ENCODE measurements around the gene NAALADL2. TPM values are rescaled to one million over a fixed set of nuclear protein-coding genes. Genes with fewer than 3 reads are reported as not detected.

The NAALADL2 gene
- total RNA-seq, 4 donors from 2014 or later: 0.36 to 9.2 (median 0.63) TPM

GRCh38 chr3:175484666-175485065 lies 625.5 kb downstream of the NAALADL2 start:
- Histone ChIP-seq H3K4me1 (no peaks in the 10 kb centered on the region), H3K36me3 (no peaks in the 10 kb centered on the region), H3K27me3 (no peaks in the 10 kb centered on the region), H3K9me3 (no peaks in the 10 kb centered on the region), H3K27ac (no peak overlapping the region), H3K4me3 (no peak overlapping the region)
- no peak for ATAC-seq
- intact Hi-C loops (cut with DNase I; ENCODE audit: low total_unique reads): no loop called here
- DNase-seq: no peak
- TF ChIP-seq CTCF (IDR thresholded peaks at IDR 0.05 in 4 of 5, conservative IDR thresholded peaks at IDR 0.05 in 1 of 5) (no peak), POLR2A (IDR thresholded peaks at IDR 0.05) (no peak)
- in situ Hi-C loops (cut with MboI; ENCODE audit: low sequenced_read_pairs in 4 of 4): no loop called here

- Histone ChIP-seq H3K9me3 (no peaks in the 10 kb centered on the region), H3K4me1 (no peaks in the 10 kb centered on the region), H3K4me3 (no peak overlapping the region), H3K27ac (no peak overlapping the region), H3K27me3 (no peaks in the 10 kb centered on the region), H3K36me3 (no peaks in the 10 kb centered on the region)
- no peak for DNase-seq
- TF ChIP-seq POLR2A (IDR thresholded peaks at IDR 0.05): no peak
- no peak for TF ChIP-seq CTCF (IDR thresholded peaks at IDR 0.05 in 4 of 5, conservative IDR thresholded peaks at IDR 0.05 in 1 of 5)
- in situ Hi-C loops (cut with MboI; ENCODE audit: low sequenced_read_pairs in 4 of 4) (no loop called here), intact Hi-C loops (cut with DNase I; ENCODE audit: low total_unique reads) (no loop called here)
- ATAC-seq: no peak
Measured at GRCh38 chr3:175485436-175485835, 626.3 kb downstream of the NAALADL2 start.

- ATAC-seq: no peak
- Histone ChIP-seq H3K27me3 (no peaks in the 10 kb centered on the region), H3K36me3 (no peaks in the 10 kb centered on the region), H3K9me3 (no peaks in the 10 kb centered on the region), H3K4me3 (no peak overlapping the region), H3K4me1 (no peaks in the 10 kb centered on the region), H3K27ac (no peak overlapping the region)
- in situ Hi-C loops (cut with MboI; ENCODE audit: low sequenced_read_pairs in 4 of 4): no loop called here
- no peak for DNase-seq
- no peak for TF ChIP-seq POLR2A (IDR thresholded peaks at IDR 0.05)
- no peak for TF ChIP-seq CTCF (IDR thresholded peaks at IDR 0.05 in 4 of 5, conservative IDR thresholded peaks at IDR 0.05 in 1 of 5)
- intact Hi-C loops (cut with DNase I; ENCODE audit: low total_unique reads): no loop called here
Measured at GRCh38 chr3:175486255-175486654, 627.1 kb downstream of the NAALADL2 start.

GRCh38 chr3:175489406-175489805 lies 630.3 kb downstream of the NAALADL2 start:
- intact Hi-C loops (cut with DNase I; ENCODE audit: low total_unique reads): no loop called here
- Histone ChIP-seq H3K4me3 (no peak overlapping the region), H3K27ac (no peak overlapping the region), H3K9me3 (no peaks in the 10 kb centered on the region), H3K36me3 (no peaks in the 10 kb centered on the region), H3K4me1 (no peaks in the 10 kb centered on the region), H3K27me3 (no peaks in the 10 kb centered on the region)
- ATAC-seq (no peak), DNase-seq (no peak)
- no peak for TF ChIP-seq POLR2A (IDR thresholded peaks at IDR 0.05)
- no peak for TF ChIP-seq CTCF (IDR thresholded peaks at IDR 0.05 in 4 of 5, conservative IDR thresholded peaks at IDR 0.05 in 1 of 5)
- in situ Hi-C loops (cut with MboI; ENCODE audit: low sequenced_read_pairs in 4 of 4): no loop called here

- no peaks in the 10 kb centered on the region for H3K9me3 ChIP-seq
- no peak overlapping the region for H3K4me3 ChIP-seq
- no peaks in the 10 kb centered on the region for H3K27me3 ChIP-seq
- no peak for DNase-seq
- intact Hi-C loops (cut with DNase I; ENCODE audit: low total_unique reads) (no loop called here), in situ Hi-C loops (cut with MboI; ENCODE audit: low sequenced_read_pairs in 4 of 4) (no loop called here)
- no peak for TF ChIP-seq CTCF (IDR thresholded peaks at IDR 0.05 in 4 of 5, conservative IDR thresholded peaks at IDR 0.05 in 1 of 5)
- TF ChIP-seq POLR2A (IDR thresholded peaks at IDR 0.05): no peak
- no peak overlapping the region for H3K27ac ChIP-seq
- ATAC-seq: no peak
- no peaks in the 10 kb centered on the region for H3K4me1 ChIP-seq
- H3K36me3 ChIP-seq: no peaks in the 10 kb centered on the region
Measured at GRCh38 chr3:175493301-175493700, 634.2 kb downstream of the NAALADL2 start.

All from gastrocnemius medialis (tissue), 4 donors.